Putamen (tissue), 1 donor: ENCODE measurements around the gene RPGRIP1L.

Source experiments
- DNase-seq: peaks from one replicate; pipeline ENCODE4 v3.0.0-alpha.2; 2016; ENCODE audit warnings: low spot score

Gene RPGRIP1L

GRCh38 chr16:53651357-53651756, 52.3 kb downstream of the RPGRIP1L start:
- no peak for DNase-seq

- DNase-seq = no peak
These were observed 57.2 kb downstream of the RPGRIP1L start for GRCh38 chr16:53646506-53646905.

DNA sequence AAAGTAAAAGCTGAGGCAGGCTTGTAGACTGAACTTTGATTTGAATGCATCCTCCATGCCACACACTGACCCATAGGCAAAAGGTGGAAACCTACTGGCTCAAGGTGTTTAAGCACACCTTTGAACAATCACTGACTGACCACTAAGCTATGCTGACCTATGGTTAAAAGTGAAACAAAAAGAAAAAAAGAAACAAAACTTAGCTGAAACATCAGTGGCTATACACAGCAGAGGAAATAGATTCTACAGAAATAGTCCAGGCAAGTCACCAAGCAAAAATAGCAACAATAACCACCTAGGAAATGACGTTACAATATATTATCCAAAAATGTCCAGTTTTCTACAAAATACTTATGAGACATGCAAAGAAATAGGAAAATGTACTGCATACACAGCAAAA, 60.2 kb downstream of the RPGRIP1L start:
- DNase-seq = no peak

DNA sequence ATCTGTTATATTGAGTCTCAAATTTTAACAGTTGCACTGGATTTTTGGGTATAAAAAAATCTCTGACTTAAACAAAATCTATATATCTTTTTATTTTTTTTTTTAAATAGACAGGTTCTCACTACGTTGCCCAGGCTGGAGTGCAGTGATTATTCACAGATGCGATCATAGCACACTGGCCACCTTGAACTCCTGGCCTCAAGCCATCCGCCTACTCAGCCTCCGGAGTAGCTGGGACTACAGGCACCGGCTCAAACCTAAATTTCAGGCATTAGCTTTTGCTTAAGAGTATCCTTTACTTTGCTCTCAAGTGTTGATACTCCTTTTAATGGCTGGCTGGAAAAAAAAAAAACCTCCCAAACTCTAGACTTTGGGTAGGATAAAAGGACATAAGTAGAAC, 61.6 kb downstream of the RPGRIP1L start:
- DNase-seq = no peak

DNA sequence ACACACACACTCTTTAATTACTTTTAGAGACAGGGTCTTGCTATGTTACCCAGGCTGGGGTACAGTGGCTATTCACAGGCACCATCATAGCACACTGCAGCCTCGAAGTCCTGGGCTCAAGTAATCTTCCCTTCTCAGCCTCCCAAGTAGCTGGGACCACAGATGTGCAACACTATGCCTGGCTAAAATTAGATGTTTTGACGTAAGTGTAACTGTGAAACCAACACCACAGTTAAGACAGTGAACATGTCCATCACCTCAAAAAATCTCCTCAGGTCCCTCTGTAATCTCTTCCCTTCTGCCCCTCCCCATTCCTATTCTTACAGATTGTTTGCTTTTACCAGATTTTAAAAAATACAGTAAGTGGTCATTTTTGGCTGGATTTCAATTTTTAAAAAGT, 66.7 kb downstream of the RPGRIP1L start:
- DNase-seq = no peak

GRCh38 chr16:53632526-53632925, 71.1 kb downstream of the RPGRIP1L start:
- no peak for DNase-seq

GRCh38 chr16:53631236-53632025, 72.2 kb downstream of the RPGRIP1L start:
- DNase-seq = no peak

DNA sequence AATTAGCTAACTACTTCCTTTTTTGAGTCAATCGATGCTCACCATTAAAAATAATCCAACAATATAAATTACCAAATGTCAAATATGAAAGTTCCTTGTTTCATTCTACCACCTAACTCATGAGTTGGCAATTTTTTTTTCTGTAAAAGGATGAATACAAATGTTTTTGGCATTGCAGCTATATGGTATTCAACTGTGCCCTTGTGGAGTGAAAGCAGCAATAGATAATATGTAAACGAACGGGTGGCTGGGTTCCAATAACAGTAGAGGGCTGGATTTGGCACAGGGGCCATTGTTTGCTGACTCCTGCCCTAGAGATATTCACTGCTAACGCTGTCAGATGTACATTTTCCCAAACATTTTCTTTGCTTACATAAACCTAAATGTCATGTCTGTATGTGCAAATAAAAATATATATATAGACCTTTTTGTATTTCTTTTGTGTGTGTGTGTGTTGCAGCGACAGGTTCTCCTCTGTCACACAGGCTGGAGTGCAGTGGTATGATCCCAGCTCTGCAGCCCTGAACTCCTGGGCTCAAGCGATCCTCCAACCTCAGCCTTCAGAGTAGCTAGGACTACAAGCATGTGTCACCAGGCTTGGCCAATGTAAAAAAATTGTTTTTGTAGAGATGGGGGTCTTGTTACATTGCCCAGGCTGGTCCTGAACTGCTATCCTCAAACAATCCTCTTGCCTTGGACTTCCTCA, 73.9 kb downstream of the RPGRIP1L start:
- no peak for DNase-seq

DNA sequence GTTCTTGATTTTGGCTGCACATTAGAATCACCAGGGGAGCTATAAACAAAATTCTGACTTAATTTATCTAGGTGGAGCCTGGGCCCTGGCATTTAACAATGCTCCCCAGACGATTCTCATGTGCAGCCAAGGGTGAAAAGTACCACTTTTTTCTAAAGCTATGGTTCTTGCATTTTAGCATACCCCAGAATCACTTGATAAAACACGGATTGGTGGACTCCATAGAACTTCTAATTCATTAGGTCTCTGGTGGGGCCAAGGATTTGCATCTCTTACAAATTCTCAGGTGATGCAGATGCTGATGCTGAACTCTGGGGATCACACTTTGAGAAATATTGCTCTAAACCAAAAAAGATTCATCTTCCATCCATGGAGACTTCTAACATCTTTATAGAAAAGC, 74.5 kb downstream of the RPGRIP1L start:
- no peak for DNase-seq

DNA sequence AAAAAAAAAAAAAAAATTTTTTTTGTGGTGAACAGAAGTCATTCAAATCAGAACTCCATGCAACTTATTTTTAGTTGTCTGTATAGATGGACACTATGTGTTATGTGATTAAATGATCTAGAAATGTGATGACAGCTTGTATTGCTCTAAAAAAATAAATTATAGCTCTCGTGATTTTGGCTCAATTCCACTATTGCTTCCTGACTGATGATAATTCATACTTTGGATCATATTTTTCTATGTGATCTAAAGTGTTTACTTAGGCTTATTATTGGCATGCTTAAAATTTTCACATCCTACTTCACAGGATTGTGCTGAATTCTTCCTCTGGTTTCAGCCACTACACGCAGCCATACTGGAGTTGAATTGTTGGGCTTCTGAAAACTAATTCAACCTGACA, 76.8 kb downstream of the RPGRIP1L start:
- DNase-seq = no peak

- DNase-seq = no peak
These were observed 77.5 kb downstream of the RPGRIP1L start for GRCh38 chr16:53626161-53626560.

- no peak for DNase-seq
These were observed 78.4 kb downstream of the RPGRIP1L start for GRCh38 chr16:53625221-53625620.

DNA sequence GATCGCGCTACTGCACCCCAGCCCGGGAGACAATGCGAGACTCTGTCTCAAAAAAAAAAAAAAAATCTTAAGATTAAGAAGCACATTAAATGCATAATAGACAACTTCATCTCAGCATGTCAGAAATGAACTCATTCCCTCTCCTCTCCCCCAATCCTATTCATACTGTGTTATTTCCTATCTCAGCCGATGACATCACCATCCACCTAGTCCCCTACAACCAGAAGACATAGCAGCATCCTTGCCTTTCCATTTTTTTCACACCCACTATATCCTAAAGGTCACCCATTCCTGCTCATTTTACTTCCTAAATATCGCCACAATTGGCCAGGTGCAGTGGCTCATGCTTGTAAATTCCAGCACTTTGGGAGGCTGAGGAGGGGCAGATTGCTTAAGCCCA, 81.3 kb downstream of the RPGRIP1L start:
- no peak for DNase-seq

DNA sequence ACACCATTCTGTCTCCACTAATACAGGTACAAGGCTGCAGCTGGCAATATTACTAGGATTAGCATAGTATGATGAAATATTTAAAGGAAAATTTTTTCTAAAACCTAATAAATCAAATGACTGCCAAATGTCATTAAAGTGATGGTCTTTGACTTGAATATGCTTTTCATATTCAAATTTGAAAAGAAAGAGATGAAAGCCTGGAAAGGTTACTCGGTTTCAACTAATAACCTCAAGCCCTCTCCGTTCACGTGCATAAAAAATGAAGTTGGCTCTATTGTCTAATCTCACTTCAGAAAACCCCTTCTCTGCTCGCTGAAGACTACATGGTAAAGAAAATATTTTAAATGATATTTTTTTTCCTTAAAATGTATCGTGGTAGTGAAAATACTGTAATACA, 83.2 kb downstream of the RPGRIP1L start:
- DNase-seq = no peak

- DNase-seq = no peak
These were observed 84.4 kb downstream of the RPGRIP1L start for GRCh38 chr16:53619235-53619634.

DNA sequence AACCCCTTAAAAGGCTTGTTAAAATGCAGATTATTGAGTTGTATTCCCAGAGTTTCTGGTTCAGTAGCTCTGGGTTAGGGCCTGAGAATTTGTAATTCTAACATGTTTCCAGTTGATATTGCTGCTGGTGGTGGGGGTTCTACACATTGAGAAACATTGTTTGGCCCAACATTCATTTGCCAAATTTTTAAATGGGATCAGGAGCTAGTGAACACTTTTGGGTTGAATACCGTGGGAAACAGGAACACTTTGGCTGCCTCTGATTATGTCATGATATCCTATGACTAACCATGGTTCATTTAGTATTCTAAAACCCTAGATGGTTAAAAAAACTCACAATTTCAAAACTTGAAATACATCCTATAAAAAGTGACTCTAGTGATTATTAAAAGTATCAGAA, 89.3 kb downstream of the RPGRIP1L start:
- no peak for DNase-seq

DNA sequence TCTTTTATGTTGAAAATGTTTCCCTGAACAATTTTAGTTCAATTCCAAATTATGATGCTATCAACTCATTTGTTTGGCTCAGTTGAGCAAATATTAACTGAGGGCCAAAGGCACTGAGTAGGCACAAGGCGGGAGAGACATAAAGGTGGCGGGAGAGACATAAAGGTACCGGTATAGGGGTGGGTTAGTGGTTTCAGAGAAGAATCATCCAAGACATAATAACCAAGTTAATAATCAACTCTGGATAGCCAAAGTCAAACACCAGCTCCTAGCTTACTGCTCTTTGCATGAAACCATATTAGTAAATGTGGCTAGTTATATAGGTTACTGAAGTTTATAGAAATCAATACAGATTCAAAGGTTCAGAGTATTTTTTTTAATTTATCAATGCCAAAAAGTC, 91.7 kb downstream of the RPGRIP1L start:
- no peak for DNase-seq

DNA sequence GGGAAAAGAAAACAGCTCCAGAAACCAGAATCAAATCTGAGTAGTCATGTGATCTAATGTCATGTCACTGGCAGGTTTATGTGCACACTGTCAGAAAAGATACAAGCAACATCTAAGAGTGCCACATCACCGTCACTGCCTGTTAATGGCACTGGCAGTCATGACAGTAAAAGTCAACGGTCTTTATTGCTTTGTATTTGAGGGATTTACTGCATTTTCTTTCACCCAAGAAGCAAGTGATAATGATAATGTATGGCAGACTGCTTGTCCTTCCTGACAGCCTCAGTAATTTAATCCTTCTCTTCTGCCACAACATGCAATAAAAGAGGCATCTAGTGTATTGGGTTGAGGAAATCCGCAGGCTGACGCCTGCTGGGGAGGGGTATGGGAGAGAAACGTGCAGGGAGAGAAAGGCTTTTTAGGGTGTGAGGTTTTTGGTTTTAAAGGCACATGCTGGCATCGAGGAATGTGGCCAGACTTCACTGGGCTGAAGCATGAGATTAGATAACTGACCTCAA, 92.4 kb downstream of the RPGRIP1L start:
- no peak for DNase-seq

DNA sequence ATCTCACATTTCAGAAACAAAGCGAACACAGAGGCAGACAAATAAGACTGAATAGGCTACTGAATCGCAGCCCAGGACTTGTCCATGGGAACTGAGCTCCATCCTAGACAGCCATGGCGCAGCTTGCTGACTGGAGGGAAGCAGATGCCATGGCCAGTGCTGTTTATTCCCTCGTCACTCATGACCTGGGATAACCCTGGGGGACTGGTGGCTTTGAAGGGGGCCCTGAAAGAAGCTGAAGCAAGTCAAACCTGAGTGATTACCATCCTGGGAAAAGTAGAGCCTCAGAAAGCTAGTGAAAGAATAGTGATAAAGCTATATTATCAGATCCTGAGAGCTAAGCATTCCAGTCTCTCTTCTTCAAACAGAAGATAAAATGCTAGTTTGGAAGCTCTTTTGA, 94.1 kb downstream of the RPGRIP1L start:
- no peak for DNase-seq

GRCh38 chr16:53608094-53608493, 95.6 kb downstream of the RPGRIP1L start:
- no peak for DNase-seq

DNA sequence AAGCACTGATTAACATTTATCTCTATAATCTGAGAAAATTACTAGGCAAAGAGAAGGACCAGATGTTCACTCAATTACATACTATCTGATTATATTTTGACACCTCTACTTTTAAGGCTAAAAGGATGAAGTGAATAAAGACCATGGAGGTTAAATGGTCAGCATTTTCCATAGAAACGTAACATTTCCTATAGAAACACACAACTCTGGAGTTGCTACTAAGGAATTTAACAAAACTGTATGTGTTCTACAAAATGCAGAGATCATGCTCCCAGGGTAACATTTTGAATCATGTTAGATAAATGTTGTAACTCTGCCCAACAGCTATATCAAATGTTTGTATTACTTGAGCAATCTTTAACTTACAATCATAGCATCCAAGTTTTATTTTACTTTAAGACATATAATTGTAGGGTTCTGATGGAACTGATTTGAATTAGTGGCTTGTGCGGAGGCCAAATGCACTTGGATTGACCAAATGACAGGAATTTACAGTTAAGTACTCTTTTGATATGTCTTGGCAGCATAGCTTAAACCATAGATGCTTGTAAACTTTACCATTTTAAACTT, 97.7 kb downstream of the RPGRIP1L start:
- no peak for DNase-seq

DNA sequence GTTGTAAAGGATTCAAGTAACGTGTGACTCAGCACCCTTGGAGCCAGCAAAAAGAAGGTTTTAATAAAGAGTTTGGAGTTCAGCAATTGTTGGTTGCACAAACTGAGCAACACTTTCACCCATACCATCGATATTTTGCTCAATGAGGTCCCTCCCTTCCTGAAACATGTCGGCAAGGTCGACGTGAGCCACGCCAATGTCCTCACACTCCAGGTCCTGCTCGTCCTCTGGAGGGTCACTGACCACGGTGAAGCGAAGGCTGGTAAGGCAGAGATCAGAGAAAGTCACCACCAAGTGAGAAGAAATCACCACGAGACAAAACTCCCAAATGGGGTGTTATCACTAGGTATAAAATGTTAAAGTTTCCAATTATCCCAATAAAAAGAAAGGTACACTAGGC, 98.3 kb downstream of the RPGRIP1L start:
- no peak for DNase-seq

GRCh38 chr16:53601961-53602360, 101.7 kb downstream of the RPGRIP1L start:
- no peak for DNase-seq
